ENCODE data around the gene FA2H.
A peak's percentile ranks its signal among the peaks of the same experiment; 100 is the strongest.
"Not testable (repeated sequence)": the region's sequence is repeated elsewhere in the genome, so short reads cannot be mapped to it uniquely, and the experiment has no call there.

The FA2H gene

DNA sequence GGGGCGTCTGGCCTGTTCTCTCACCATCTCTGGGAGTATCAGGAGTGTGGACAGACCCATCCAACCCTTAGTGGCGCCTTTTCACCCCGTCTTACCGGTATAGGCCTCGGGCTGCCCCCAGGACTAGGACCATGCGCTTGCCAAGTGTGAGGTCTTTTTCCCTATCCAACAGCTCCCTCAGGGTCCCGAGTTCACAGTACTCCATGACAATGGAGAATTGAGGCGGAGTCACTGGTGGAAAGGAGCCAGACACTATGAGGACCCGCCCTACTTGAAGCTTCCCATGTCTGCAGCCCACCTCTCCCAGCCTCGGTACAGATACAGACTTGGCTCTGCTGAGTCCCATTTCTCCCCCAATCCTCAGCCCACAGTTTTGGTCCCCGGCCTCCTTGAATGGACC lies 92.1 kb downstream of the FA2H start:
- no peak for DNase-seq (ENCODE audit: low read depth, low spot score)

DNA sequence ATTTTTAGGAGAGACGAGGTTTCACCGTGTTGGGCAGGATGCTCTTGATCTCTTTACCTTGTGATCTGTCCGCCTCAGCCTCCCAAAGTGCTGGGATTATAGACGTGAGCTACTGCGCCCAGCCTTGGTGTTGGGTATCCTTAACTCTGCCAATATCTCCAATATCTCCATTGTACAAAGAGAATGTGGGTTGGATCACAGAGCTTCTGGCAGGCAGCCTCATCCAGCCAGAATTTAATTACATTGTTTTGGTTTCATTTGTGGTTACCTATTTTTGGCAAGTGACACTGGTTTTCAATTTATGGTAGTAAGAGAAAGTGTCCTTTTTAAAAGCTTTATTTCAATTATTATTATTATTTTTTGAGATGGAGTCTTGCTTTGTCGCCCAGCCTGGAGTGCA lies 93.9 kb downstream of the FA2H start:
- no peak for DNase-seq (ENCODE audit: low read depth, low spot score)

GRCh38 chr16:74679983-74680382 lies 94.6 kb downstream of the FA2H start:
- no peak for DNase-seq (ENCODE audit: low read depth, low spot score)

GRCh38 chr16:74677868-74678267 lies 96.8 kb downstream of the FA2H start:
- no peak for DNase-seq (ENCODE audit: low read depth, low spot score)

- no peak for DNase-seq (ENCODE audit: low read depth, low spot score)
Measured at GRCh38 chr16:74673876-74674275, 100.7 kb downstream of the FA2H start.

GRCh38 chr16:74668877-74669276 lies 105.7 kb downstream of the FA2H start:
- DNase-seq (ENCODE audit: low read depth, low spot score), result not testable (repeated sequence)

DNA sequence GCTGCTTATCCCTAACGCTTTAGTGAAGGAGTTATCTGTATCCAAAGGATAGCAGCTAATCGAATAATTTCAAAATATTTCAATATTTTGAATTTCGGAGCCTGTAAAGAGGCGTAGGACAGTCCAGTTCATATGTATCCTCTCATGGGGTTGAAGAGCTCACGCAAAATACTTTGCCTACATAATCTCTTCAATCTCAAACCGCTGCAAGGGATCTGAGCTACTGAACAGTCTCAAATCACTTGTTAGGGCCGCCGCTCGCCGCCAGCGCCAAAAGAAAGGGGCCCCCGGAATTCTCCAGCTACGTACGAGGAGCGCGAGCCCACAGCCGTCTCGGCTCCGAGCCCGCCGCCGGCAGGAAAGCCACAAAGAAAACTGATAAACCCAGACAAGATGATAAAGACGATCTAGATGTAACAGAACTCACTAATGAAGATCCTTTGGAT lies 107.3 kb downstream of the FA2H start:
- peak; percentile 55 for DNase-seq (ENCODE audit: low read depth, low spot score)

DNA sequence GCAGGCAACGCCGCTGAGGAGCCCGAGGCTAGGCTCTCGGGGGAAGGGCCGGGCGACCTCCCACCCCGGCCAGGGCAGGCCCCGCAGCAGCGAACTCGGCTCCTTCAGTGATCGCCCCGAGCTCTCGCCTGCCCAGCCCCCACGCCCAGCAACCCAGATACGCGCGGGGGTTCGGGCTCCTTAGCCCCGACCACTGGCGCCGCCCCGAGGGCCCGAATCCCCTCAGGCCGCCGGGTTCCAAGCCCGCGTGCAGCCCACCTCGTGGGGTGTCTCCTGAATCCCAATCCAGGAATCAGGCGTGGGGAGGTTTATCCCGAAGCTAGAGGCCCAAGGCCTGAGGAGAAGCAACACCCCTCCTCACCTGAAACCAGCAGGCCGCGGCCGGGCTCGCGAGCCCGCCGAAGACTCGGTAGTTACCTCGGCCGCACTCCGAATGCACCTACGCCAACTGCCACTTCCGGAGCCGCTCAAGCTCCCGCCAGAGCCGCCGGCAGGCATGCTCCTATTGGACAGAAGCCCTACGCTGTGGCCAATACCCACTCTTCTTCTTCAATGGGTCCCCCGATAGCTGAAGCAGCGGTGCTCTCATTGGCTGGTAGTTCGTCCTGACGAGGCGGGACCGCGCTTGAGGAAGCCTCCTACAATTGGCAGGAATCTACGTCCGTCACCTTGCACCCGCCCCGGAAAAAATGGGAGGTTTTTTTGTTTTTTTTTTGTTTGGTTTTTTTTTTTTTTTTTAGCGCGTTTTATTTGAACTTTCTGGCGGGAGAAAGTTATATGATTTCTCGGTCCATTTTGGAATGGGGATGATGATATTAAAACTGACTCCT lies 108.0 kb downstream of the FA2H start, which contains the start of gene RFWD3:
Gene RFWD3, minus strand, starts transcription at position 453 of the 830 bp plus-strand sequence. CDS start 5,428 bp downstream, outside the sequence.
- peak; percentile 99 for DNase-seq (ENCODE audit: low read depth, low spot score)

DNA sequence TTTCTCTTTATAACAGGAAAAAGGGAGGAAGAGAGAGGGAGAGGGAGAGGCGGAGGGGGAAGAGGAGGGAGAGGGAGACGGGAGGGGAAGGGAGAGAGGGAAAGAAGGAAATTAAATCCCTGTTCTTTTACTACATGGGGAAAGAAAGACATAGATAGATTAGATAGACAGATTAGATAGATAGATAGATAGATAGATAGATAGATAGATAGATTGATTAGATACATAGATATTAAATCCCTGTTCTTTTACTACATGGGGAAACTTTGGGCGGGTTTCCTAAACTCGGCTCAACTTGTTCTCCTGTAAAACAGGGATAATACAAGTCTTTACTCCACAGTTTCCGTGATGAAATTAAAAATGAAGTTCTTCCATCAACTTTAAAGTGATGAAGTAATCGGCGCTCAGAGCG lies 108.6 kb downstream of the FA2H start:
- no peak for DNase-seq (ENCODE audit: low read depth, low spot score)

Measured in astrocyte of the hippocampus (primary cell).